Transverse colon (tissue), 4 donors: ENCODE measurements around the gene WIPF2.

ENCODE experiments used
- POLR2A ChIP-seq: fragments of 450-650 bp; IDR thresholded peaks from one replicate; pipeline ENCODE4 v1.6.1; 2016; ENCODE audit warnings: antibody characterized with exemption, mild to moderate bottlenecking, moderate library complexity
- POLR2AphosphoS5 ChIP-seq, 3 donors: sonication (generic); formaldehyde crosslinking; IDR thresholded peaks; one replicate each; pipeline ENCODE4 v1.6.1; 2016; ENCODE audit warnings: antibody characterized with exemption in 3 of 3
- TF ChIP-seq, protein P1 (sequence below), 5 experiments: fragments of 200-600 bp in 3 of 5; fragments of 450-650 bp in 2 of 5; sonication (generic) in 3 of 5; IDR thresholded peaks; 1 replicate in 2 of 5; 2 replicates in 3 of 5; pipeline ENCODE4 v1.5.1; 2016 to 2017; ENCODE audit warnings: antibody characterized with exemption in 5 of 5, inconsistent platforms in 3 of 5, mild to moderate bottlenecking in 2 of 5, moderate library complexity in 1 of 5

DNA sequence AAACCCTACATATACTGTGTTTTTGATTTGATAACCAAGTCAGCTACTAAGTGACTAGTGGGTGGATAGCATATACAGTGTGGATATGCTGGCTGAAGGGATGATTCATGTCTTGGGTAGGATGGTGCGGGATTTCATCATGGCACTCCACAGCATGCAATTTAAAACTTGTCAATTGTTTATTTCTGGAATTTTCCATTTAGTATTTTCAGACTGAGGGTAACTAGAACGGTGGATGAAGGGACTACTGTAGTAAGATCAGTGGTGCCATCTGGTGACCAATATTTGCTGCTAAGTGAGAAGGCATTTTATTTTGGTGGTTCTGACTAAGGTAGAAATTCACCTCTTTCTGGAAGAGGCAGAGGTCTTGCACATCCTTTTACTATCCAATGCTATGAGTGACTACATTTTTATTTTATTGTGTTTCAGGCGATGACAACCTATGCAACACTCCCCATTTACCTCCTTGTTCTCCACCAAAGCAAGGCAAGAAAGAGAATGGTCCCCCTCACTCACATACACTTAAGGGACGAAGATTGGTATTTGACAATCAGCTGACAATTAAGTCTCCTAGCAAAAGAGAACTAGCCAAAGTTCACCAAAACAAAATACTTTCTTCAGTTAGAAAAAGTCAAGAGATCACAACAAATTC is 71.7 kb downstream of the WIPF2 start:
- TF ChIP-seq, protein P1, sequence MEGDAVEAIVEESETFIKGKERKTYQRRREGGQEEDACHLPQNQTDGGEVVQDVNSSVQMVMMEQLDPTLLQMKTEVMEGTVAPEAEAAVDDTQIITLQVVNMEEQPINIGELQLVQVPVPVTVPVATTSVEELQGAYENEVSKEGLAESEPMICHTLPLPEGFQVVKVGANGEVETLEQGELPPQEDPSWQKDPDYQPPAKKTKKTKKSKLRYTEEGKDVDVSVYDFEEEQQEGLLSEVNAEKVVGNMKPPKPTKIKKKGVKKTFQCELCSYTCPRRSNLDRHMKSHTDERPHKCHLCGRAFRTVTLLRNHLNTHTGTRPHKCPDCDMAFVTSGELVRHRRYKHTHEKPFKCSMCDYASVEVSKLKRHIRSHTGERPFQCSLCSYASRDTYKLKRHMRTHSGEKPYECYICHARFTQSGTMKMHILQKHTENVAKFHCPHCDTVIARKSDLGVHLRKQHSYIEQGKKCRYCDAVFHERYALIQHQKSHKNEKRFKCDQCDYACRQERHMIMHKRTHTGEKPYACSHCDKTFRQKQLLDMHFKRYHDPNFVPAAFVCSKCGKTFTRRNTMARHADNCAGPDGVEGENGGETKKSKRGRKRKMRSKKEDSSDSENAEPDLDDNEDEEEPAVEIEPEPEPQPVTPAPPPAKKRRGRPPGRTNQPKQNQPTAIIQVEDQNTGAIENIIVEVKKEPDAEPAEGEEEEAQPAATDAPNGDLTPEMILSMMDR (IDR thresholded peaks at IDR 0.05) = peak; percentile 53 to 76 (median 64)
- TF ChIP-seq POLR2A = no peak
- TF ChIP-seq POLR2AphosphoS5 (IDR thresholded peaks at IDR 0.05) = peak in 1 of 3 donors; percentile 8
